Loucy (cell line): ENCODE data around the gene C11orf71.

ENCODE experiments used
- CTCF ChIP-seq: fragments of 200-600 bp; sonication (generic); conservative IDR thresholded peaks from 2 replicates; pipeline ENCODE4 v1.5.1; 2014; ENCODE audit warnings: mild to moderate bottlenecking, antibody characterized with exemption, low read length
- EZH2phosphoT487 ChIP-seq: fragments of 200-600 bp; IDR thresholded peaks from 2 replicates; pipeline ENCODE4 v1.6.1; 2018; ENCODE audit warnings: antibody characterized with exemption, mild to moderate bottlenecking, moderate library complexity, borderline replicate concordance

- no peak for TF ChIP-seq EZH2phosphoT487
- no peak for TF ChIP-seq CTCF
Measured at GRCh38 chr11:114358716-114359115, 41.6 kb downstream of the C11orf71 start.
